ENCODE measurements around the gene PFKFB2. TPM values are rescaled to one million over a fixed set of nuclear protein-coding genes. Genes with fewer than 3 reads are reported as not detected.
A peak's percentile ranks its signal among the peaks of the same experiment; 100 is the strongest.

PFKFB2 gene
- total RNA-seq, 4 donors from 2014 or later, result 9.4 to 28.7 (median 12.3) TPM

GRCh38 chr1:207050480-207051190 lies 2.4 kb upstream of the PFKFB2 start:
- H3K4me1 ChIP-seq, result peaks cover 14 to 81% (median 36%) of the 10 kb centered on the region in 3 donors
- intact Hi-C loops (cut with DNase I), result no loop called here
- no peaks in the 10 kb centered on the region for H3K9me3 ChIP-seq
- H3K27ac ChIP-seq, result peak overlapping the region; percentile 95 to 99 (median 96)
- WGBS, 2 donors, result 0 to 1% methylated on average over 7 to 9 of the region's 47 CpGs
- peak; percentile 62 for DNase-seq
- peak overlapping the region; percentile 86 to 97 (median 90) for H3K4me3 ChIP-seq
- H3K27me3 ChIP-seq, result no peaks in the 10 kb centered on the region
- H3K36me3 ChIP-seq, result peaks cover 0 to 31% (median 6%) of the 10 kb centered on the region in 3 donors
- TF ChIP-seq CTCF (IDR thresholded peaks at IDR 0.05), result no peak
- TF ChIP-seq POLR2A (IDR thresholded peaks at IDR 0.05), result peak in 2 of 4 donors; percentile 39 to 60

- no peak for DNase-seq
- Histone ChIP-seq H3K36me3 (peaks cover 0 to 31% (median 6%) of the 10 kb centered on the region in 3 donors), H3K27me3 (no peaks in the 10 kb centered on the region), H3K27ac (peak within 1 kb of the TSS; percentile 95 to 99 (median 96)), H3K9me3 (no peaks in the 10 kb centered on the region), H3K4me1 (peaks cover 14 to 78% (median 33%) of the 10 kb centered on the region in 3 donors), H3K4me3 (peak within 1 kb of the TSS; percentile 86 to 97 (median 90))
- TF ChIP-seq CTCF (IDR thresholded peaks at IDR 0.05) (no peak), POLR2A (IDR thresholded peaks at IDR 0.05) (no peak)
- intact Hi-C loops (cut with DNase I), result no loop called here
- 30 to 49% methylated on average over 14 to 15 of the region's 15 CpGs for WGBS, 2 donors
Observed at GRCh38 chr1:207051191-207051943, 1.7 kb upstream of the PFKFB2 start, which contains the start of gene YOD1. Gene YOD1, minus strand, starts transcription at chr1:207051208. Its CDS starts 178 bp downstream, at chr1:207051030.

DNA sequence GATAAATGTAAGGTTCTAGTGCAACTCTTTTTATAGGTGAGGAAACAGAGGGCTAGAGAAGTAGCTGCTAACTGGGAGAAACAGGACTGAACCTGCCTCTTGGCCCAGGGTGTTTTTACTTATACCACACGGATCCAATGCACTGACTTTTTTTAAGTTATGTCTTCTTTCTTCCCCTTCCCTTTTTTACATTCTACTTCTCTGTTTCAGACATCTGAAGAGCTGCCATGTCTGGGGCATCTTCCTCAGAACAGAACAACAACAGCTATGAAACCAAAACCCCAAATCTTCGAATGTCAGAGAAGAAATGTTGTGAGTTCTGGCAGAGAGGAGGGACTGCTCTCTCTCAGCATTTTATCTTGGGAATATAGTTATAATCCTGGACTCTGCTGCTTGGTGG lies 1.4 kb downstream of the PFKFB2 start:
- H3K27ac ChIP-seq, result peak overlapping the region in 3 of 4 donors; percentile 23 to 99 (median 96)
- no peak for TF ChIP-seq POLR2A (IDR thresholded peaks at IDR 0.05)
- TF ChIP-seq CTCF (IDR thresholded peaks at IDR 0.05), result no peak
- H3K27me3 ChIP-seq, result no peaks in the 10 kb centered on the region
- WGBS, 2 donors, result 4 to 21% methylated on average over 2 of the region's 2 CpGs
- intact Hi-C loops (cut with DNase I), result no loop called here
- no peaks in the 10 kb centered on the region for H3K9me3 ChIP-seq
- peaks cover 0 to 1% (median 0%) of the 10 kb centered on the region in 3 donors for H3K36me3 ChIP-seq
- peaks cover 14 to 59% (median 14%) of the 10 kb centered on the region in 3 donors for H3K4me1 ChIP-seq
- DNase-seq, result no peak
- H3K4me3 ChIP-seq, result peak overlapping the region in 1 of 4 donors; percentile 67

GRCh38 chr1:207055386-207056001 lies 2.4 kb downstream of the PFKFB2 start:
- Histone ChIP-seq H3K4me3 (no peak overlapping the region), H3K9me3 (no peaks in the 10 kb centered on the region), H3K4me1 (peaks cover 14 to 65% (median 19%) of the 10 kb centered on the region in 3 donors), H3K27ac (no peak overlapping the region), H3K36me3 (peaks cover 0 to 8% (median 0%) of the 10 kb centered on the region in 3 donors), H3K27me3 (no peaks in the 10 kb centered on the region)
- intact Hi-C loops (cut with DNase I), result no loop called here
- no peak for DNase-seq
- TF ChIP-seq POLR2A (IDR thresholded peaks at IDR 0.05) (no peak), CTCF (IDR thresholded peaks at IDR 0.05) (no peak)
- 62 to 80% methylated on average over 3 of the region's 3 CpGs for WGBS, 2 donors
